Activated naive CD8-positive, alpha-beta T cell treated with anti-CD3 and anti-CD28 coated beads, Interleukin-2, amount 50 U/mL, for 24 hours (primary cell): Measurements from ENCODE around the gene PID1.
"Not testable (repeated sequence)": the region's sequence is repeated elsewhere in the genome, so short reads cannot be mapped to it uniquely, and the experiment has no call there.

ENCODE experiments used
- ATAC-seq: fragments of 150-1000 bp; cut with Tn5 transposase; one replicate; pipeline ENCODE4 v1.10.0; 2021
- DNase-seq: peaks from one replicate; pipeline ENCODE4 v3.0.0; 2021
- H3K27ac Mint-ChIP-seq: one replicate; pipeline ENCODE4 v1.8.0; 2021; ENCODE audit warnings: mild to moderate bottlenecking, mixed read lengths
- H3K27me3 Mint-ChIP-seq: one replicate; pipeline ENCODE4 v1.8.0; 2021; ENCODE audit warnings: mixed read lengths
- H3K36me3 Mint-ChIP-seq: one replicate; pipeline ENCODE4 v1.8.0; 2021; ENCODE audit warnings: low read depth, mixed read lengths
- H3K4me1 Mint-ChIP-seq: one replicate; pipeline ENCODE4 v1.8.0; 2021; ENCODE audit warnings: mixed read lengths
- H3K4me3 Mint-ChIP-seq: one replicate; pipeline ENCODE4 v1.8.0; 2021; ENCODE audit warnings: mild to moderate bottlenecking, moderate library complexity, mixed read lengths
- H3K9me3 Mint-ChIP-seq: one replicate; pipeline ENCODE4 v1.8.0; 2021; ENCODE audit warnings: mixed read lengths

The PID1 gene

GRCh38 chr2:229087843-229088516 is 183.1 kb downstream of the PID1 start:
- no peaks in the 10 kb centered on the region for H3K36me3 Mint-ChIP-seq
- no peaks in the 10 kb centered on the region for H3K27me3 Mint-ChIP-seq
- H3K4me1 Mint-ChIP-seq = no peaks in the 10 kb centered on the region
- H3K4me3 Mint-ChIP-seq = no peak overlapping the region
- no peaks in the 10 kb centered on the region for H3K9me3 Mint-ChIP-seq
- DNase-seq = no peak
- no peak overlapping the region for H3K27ac Mint-ChIP-seq
- ATAC-seq = no peak

- no peaks in the 10 kb centered on the region for H3K4me1 Mint-ChIP-seq
- no peak overlapping the region for H3K27ac Mint-ChIP-seq
- ATAC-seq (no peak), DNase-seq (no peak)
- no peaks in the 10 kb centered on the region for H3K27me3 Mint-ChIP-seq
- no peak overlapping the region for H3K4me3 Mint-ChIP-seq
- H3K36me3 Mint-ChIP-seq = no peaks in the 10 kb centered on the region
- no peaks in the 10 kb centered on the region for H3K9me3 Mint-ChIP-seq
Measured at GRCh38 chr2:229087267-229087666, 183.8 kb downstream of the PID1 start.

DNA sequence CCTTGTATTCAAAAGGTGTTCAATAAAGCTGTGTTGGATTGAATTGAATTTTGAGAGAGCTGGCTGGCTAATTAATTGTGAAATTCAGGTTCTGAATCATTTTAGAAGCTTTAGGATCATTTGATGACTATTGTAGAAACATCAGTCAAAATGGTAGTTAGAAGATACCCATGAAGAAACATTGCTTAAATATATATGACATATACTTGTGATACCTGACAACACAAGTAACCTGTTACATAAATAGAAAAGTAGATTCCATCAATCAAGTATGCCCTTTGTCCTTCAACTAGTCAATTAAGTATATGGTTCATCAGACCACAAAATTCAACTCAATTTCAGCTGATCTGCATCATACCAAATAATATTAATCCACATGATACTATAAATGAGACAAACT is 185.6 kb downstream of the PID1 start:
- no peak overlapping the region for H3K27ac Mint-ChIP-seq
- peaks cover 4% of the 10 kb centered on the region for H3K9me3 Mint-ChIP-seq
- H3K27me3 Mint-ChIP-seq = no peaks in the 10 kb centered on the region
- ATAC-seq (no peak), DNase-seq (no peak)
- no peak overlapping the region for H3K4me3 Mint-ChIP-seq
- H3K36me3 Mint-ChIP-seq = no peaks in the 10 kb centered on the region
- no peaks in the 10 kb centered on the region for H3K4me1 Mint-ChIP-seq

GRCh38 chr2:229084447-229084846 is 186.6 kb downstream of the PID1 start:
- peaks cover 8% of the 10 kb centered on the region for H3K9me3 Mint-ChIP-seq
- no peak overlapping the region for H3K27ac Mint-ChIP-seq
- H3K36me3 Mint-ChIP-seq = no peaks in the 10 kb centered on the region
- H3K4me3 Mint-ChIP-seq = no peak overlapping the region
- H3K4me1 Mint-ChIP-seq = no peaks in the 10 kb centered on the region
- DNase-seq (no peak), ATAC-seq (no peak)
- no peaks in the 10 kb centered on the region for H3K27me3 Mint-ChIP-seq

GRCh38 chr2:229083606-229084340 is 187.3 kb downstream of the PID1 start:
- Mint-ChIP-seq H3K4me1 (no peaks in the 10 kb centered on the region), H3K4me3 (no peak overlapping the region), H3K27me3 (no peaks in the 10 kb centered on the region), H3K27ac (no peak overlapping the region), H3K9me3 (peaks cover 9% of the 10 kb centered on the region), H3K36me3 (no peaks in the 10 kb centered on the region)
- DNase-seq (no peak), ATAC-seq (no peak)

GRCh38 chr2:229081411-229081810 is 189.7 kb downstream of the PID1 start:
- DNase-seq (no peak), ATAC-seq (no peak)
- Mint-ChIP-seq H3K9me3 (peaks cover 18% of the 10 kb centered on the region), H3K4me3 (no peak overlapping the region), H3K36me3 (no peaks in the 10 kb centered on the region), H3K4me1 (no peaks in the 10 kb centered on the region), H3K27ac (no peak overlapping the region), H3K27me3 (no peaks in the 10 kb centered on the region)

DNA sequence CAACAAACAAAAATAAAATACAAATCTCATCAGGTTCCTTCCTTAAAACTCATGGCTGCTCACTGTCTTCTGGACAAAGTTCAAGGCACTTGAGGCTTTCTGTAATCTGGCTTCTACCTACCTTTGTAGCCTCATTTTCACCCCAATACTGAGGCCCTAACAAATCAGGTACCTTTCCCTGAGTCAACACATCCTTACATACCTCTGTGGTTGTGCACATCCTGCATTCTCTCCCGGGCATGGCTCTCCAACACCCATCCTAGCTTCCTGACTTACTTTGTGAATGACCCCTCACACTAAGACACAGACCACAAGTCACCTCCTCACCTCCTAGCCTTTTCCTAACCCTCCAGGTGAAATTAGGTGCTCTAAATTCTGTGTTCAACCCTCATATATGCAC is 190.9 kb downstream of the PID1 start:
- Mint-ChIP-seq H3K36me3 (no peaks in the 10 kb centered on the region), H3K27ac (no peak overlapping the region), H3K4me3 (no peak overlapping the region), H3K27me3 (no peaks in the 10 kb centered on the region), H3K4me1 (no peaks in the 10 kb centered on the region), H3K9me3 (peaks cover 23% of the 10 kb centered on the region)
- DNase-seq (no peak), ATAC-seq (no peak)

- DNase-seq, H3K27me3 Mint-ChIP-seq, H3K27ac Mint-ChIP-seq, H3K36me3 Mint-ChIP-seq, ATAC-seq, H3K4me3 Mint-ChIP-seq, H3K4me1 Mint-ChIP-seq: not testable (repeated sequence)
- peaks cover 32% of the 10 kb centered on the region for H3K9me3 Mint-ChIP-seq
Measured at GRCh38 chr2:229076886-229077285, 194.2 kb downstream of the PID1 start.

- no peaks in the 10 kb centered on the region for H3K27me3 Mint-ChIP-seq
- no peaks in the 10 kb centered on the region for H3K4me1 Mint-ChIP-seq
- H3K27ac Mint-ChIP-seq = no peak overlapping the region
- H3K4me3 Mint-ChIP-seq = no peak overlapping the region
- ATAC-seq (no peak), DNase-seq (no peak)
- H3K36me3 Mint-ChIP-seq = no peaks in the 10 kb centered on the region
- peaks cover 28% of the 10 kb centered on the region for H3K9me3 Mint-ChIP-seq
Measured at GRCh38 chr2:229073935-229074334, 197.2 kb downstream of the PID1 start.

GRCh38 chr2:229071292-229071976 is 199.7 kb downstream of the PID1 start:
- no peaks in the 10 kb centered on the region for H3K36me3 Mint-ChIP-seq
- DNase-seq (no peak), ATAC-seq (no peak)
- peaks cover 22% of the 10 kb centered on the region for H3K9me3 Mint-ChIP-seq
- H3K27ac Mint-ChIP-seq = no peak overlapping the region
- no peaks in the 10 kb centered on the region for H3K27me3 Mint-ChIP-seq
- no peak overlapping the region for H3K4me3 Mint-ChIP-seq
- no peaks in the 10 kb centered on the region for H3K4me1 Mint-ChIP-seq

DNA sequence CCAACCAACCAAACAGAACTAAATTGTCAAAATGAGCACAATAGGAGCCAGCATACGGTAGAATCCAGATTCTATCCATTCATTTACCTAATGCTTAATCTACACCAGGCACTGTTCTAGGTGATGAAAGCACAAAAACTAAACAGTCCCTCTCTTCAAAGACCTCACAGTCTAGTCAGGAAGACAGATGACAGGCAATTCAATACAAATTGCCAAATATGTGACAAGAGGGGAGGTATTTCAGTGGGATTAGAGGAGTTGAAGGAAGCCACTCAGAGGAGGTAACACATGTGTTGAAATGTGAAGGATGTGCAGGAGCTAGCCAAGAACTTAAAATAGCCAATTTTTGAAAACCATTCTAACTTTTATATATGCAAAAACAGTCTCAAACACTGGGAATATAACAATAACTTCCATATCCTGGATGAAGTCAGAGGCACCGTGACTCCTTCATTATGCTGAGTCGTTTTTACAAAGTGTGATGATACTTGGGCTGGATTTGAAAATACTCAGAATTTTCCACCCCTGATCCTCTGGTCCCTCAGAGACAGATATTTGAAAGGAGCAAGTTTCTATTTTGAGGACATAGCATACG is 204.9 kb downstream of the PID1 start:
- ATAC-seq (no peak), DNase-seq (no peak)
- Mint-ChIP-seq H3K27ac (no peak overlapping the region), H3K4me1 (no peaks in the 10 kb centered on the region), H3K36me3 (no peaks in the 10 kb centered on the region), H3K9me3 (peaks cover 28% of the 10 kb centered on the region), H3K4me3 (no peak overlapping the region), H3K27me3 (no peaks in the 10 kb centered on the region)

GRCh38 chr2:229064749-229065148 is 206.3 kb downstream of the PID1 start:
- Mint-ChIP-seq H3K9me3 (peaks cover 31% of the 10 kb centered on the region), H3K4me3 (no peak overlapping the region), H3K36me3 (no peaks in the 10 kb centered on the region), H3K4me1 (no peaks in the 10 kb centered on the region), H3K27ac (no peak overlapping the region), H3K27me3 (no peaks in the 10 kb centered on the region)
- DNase-seq = no peak
- ATAC-seq = no peak

DNA sequence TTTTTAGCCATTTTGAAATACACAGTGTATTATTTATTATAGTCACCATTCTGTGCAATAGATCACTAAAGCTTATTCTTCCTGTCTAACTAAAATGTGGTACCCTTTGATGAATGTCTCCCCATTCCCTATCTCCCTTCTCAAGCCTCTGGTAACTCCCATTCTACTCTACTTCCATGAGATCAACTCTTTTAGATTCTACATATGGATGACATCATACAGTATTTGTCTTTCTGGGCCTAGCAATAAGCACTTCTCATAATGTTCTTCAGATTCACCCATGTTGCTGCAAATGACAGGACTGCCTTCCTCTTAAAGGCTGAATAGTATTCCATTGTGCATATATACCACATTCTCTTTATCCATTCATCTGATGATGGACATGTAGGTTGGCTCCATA is 210.9 kb downstream of the PID1 start:
- no peak overlapping the region for H3K4me3 Mint-ChIP-seq
- DNase-seq (no peak), ATAC-seq (no peak)
- no peaks in the 10 kb centered on the region for H3K27me3 Mint-ChIP-seq
- no peaks in the 10 kb centered on the region for H3K36me3 Mint-ChIP-seq
- H3K4me1 Mint-ChIP-seq = no peaks in the 10 kb centered on the region
- no peak overlapping the region for H3K27ac Mint-ChIP-seq
- H3K9me3 Mint-ChIP-seq = peaks cover 27% of the 10 kb centered on the region

DNA sequence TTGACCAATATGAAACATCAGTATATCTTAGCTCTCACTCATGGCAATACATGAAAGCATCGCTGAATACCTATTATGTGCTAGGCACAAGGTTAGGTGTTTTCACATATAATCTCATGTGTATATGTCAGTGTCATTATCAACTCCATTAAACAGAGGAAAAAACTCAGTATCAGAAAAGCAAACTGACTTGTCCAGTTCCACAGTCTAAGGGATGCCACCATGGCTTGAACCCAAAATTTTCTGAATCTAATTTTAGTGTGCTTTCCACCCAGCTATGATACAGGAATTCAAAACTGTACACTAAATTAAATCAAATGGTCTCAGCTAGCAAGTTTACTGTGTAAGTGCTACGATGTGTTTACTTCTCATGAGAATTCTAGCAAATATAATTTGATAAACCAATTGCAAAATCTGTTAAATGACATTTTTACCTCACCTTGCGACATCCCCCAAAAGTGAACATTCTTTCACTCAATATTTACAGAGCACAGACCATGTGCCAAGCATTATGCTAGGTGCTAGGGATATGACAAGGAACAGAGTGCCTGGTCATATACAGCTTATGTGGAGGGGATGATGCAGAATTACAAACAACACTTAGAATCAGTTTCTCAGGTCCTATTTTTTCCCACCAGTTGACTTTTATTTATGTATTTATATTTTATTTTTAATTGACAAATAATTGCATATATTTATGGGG is 211.6 kb downstream of the PID1 start:
- ATAC-seq (no peak), DNase-seq (no peak)
- Mint-ChIP-seq H3K4me3 (no peak overlapping the region), H3K9me3 (peaks cover 27% of the 10 kb centered on the region), H3K36me3 (no peaks in the 10 kb centered on the region), H3K27ac (no peak overlapping the region), H3K27me3 (no peaks in the 10 kb centered on the region), H3K4me1 (no peaks in the 10 kb centered on the region)
